ENCODE results near the gene DNAJC6. TPM values are rescaled to one million over a fixed set of nuclear protein-coding genes. Genes with fewer than 3 reads are reported as not detected.
A peak's percentile ranks its signal among the peaks of the same experiment; 100 is the strongest.

DNAJC6 gene
- total and polyA plus RNA-seq, 10 donors: 0.20 to 9.7 (median 5.7) TPM

GRCh38 chr1:65310078-65310587 lies 790 bp downstream of the DNAJC6 start:
- peak overlapping the region in 6 of 8 donors; percentile 22 to 60 (median 40) for H3K4me3 ChIP-seq
- 8 to 26% (median 14%) methylated on average over 10 to 12 of the region's 12 CpGs for WGBS, 5 donors
- H3K27ac ChIP-seq: no peak overlapping the region
- no peak for TF ChIP-seq POLR2AphosphoS5 (IDR thresholded peaks at IDR 0.05)
- no peak for TF ChIP-seq CTCF (IDR thresholded peaks at IDR 0.05 in 8 of 11, conservative IDR thresholded peaks at IDR 0.05 in 3 of 11)
- TF ChIP-seq POLR2A (IDR thresholded peaks at IDR 0.05): no peak
- peaks cover 0 to 19% (median 11%) of the 10 kb centered on the region in 6 donors for H3K4me1 ChIP-seq
- intact Hi-C loops (cut with DNase I; ENCODE audit: low total_unique reads): no loop called here
- no peak for DNase-seq
- H3K36me3 ChIP-seq: no peaks in the 10 kb centered on the region
- peaks cover 0 to 53% (median 15%) of the 10 kb centered on the region in 7 donors for H3K27me3 ChIP-seq (replicated peaks in 1 of 7)
- no peaks in the 10 kb centered on the region for H3K9me3 ChIP-seq

- H3K27ac ChIP-seq: no peak overlapping the region
- H3K27me3 ChIP-seq (replicated peaks in 1 of 7): peaks cover 0 to 53% (median 15%) of the 10 kb centered on the region in 7 donors
- DNase-seq: no peak
- peaks cover 0 to 19% (median 11%) of the 10 kb centered on the region in 6 donors for H3K4me1 ChIP-seq
- TF ChIP-seq POLR2AphosphoS5 (IDR thresholded peaks at IDR 0.05) (no peak), CTCF (IDR thresholded peaks at IDR 0.05 in 8 of 11, conservative IDR thresholded peaks at IDR 0.05 in 3 of 11) (no peak), POLR2A (IDR thresholded peaks at IDR 0.05) (no peak)
- no peak overlapping the region for H3K4me3 ChIP-seq
- H3K36me3 ChIP-seq: no peaks in the 10 kb centered on the region
- no peaks in the 10 kb centered on the region for H3K9me3 ChIP-seq
- intact Hi-C loops (cut with DNase I; ENCODE audit: low total_unique reads): no loop called here
Measured at GRCh38 chr1:65311760-65312159, 2.4 kb downstream of the DNAJC6 start.

GRCh38 chr1:65316233-65316632 lies 6.9 kb downstream of the DNAJC6 start:
- Histone ChIP-seq H3K27me3 (replicated peaks in 1 of 7) (peaks cover 0 to 18% (median 0%) of the 10 kb centered on the region in 7 donors), H3K9me3 (peaks cover 0 to 10% (median 0%) of the 10 kb centered on the region in 8 donors), H3K4me1 (no peaks in the 10 kb centered on the region), H3K4me3 (no peak overlapping the region), H3K36me3 (no peaks in the 10 kb centered on the region), H3K27ac (no peak overlapping the region)
- WGBS, 5 donors: 81 to 94% (median 91%) methylated on average over 2 of the region's 2 CpGs
- TF ChIP-seq CTCF (IDR thresholded peaks at IDR 0.05 in 8 of 11, conservative IDR thresholded peaks at IDR 0.05 in 3 of 11): no peak
- TF ChIP-seq POLR2A (IDR thresholded peaks at IDR 0.05): no peak
- TF ChIP-seq POLR2AphosphoS5 (IDR thresholded peaks at IDR 0.05): no peak
- no peak for DNase-seq
- intact Hi-C loops (cut with DNase I; ENCODE audit: low total_unique reads): no loop called here

GRCh38 chr1:65317866-65318653 lies 8.7 kb downstream of the DNAJC6 start:
- Histone ChIP-seq H3K27ac (no peak overlapping the region), H3K27me3 (replicated peaks in 1 of 7) (peaks cover 0 to 4% (median 0%) of the 10 kb centered on the region in 7 donors), H3K36me3 (no peaks in the 10 kb centered on the region), H3K4me3 (no peak overlapping the region), H3K9me3 (peaks cover 0 to 14% (median 2%) of the 10 kb centered on the region in 8 donors), H3K4me1 (no peaks in the 10 kb centered on the region)
- TF ChIP-seq POLR2A (IDR thresholded peaks at IDR 0.05) (no peak), POLR2AphosphoS5 (IDR thresholded peaks at IDR 0.05) (no peak), CTCF (IDR thresholded peaks at IDR 0.05 in 8 of 11, conservative IDR thresholded peaks at IDR 0.05 in 3 of 11) (no peak)
- no peak for DNase-seq
- intact Hi-C loops (cut with DNase I; ENCODE audit: low total_unique reads): no loop called here
- 87 to 90% (median 89%) methylated on average over 5 of the region's 5 CpGs for WGBS, 5 donors

Measured in spleen (tissue), 11 donors.